Right lobe of liver (tissue), 6 donors: ENCODE data around the gene IL1RL2. TPM values are rescaled to one million over a fixed set of nuclear protein-coding genes. Genes with fewer than 3 reads are reported as not detected.

Source experiments
- ATAC-seq, 4 donors: fragments of 200-7000 bp; cut with Tn5 transposase; one replicate each; pipeline ENCODE4 v1.9.1; 2020; ENCODE audit warnings: mild to moderate bottlenecking in 4 of 4, moderate library complexity in 4 of 4
- DNase-seq, 3 donors: peaks; one replicate each; pipeline ENCODE4 v3.0.0-alpha.2; 2020
- H3K27ac ChIP-seq, 3 donors: fragments of 200-600 bp; one replicate each; pipeline ENCODE4 v1.8.0; 2022
- H3K27me3 ChIP-seq, 2 donors: fragments of 200-600 bp; one replicate each; pipeline ENCODE4 v1.8.0; 2022
- H3K36me3 ChIP-seq, 4 donors: fragments of 200-600 bp; sonication (generic) in 1 of 4; one replicate each; pipeline versions ENCODE4 v1.5.1 to v1.8.0; 2017 to 2022; ENCODE audit warnings: control low read depth in 1 of 4
- H3K4me1 ChIP-seq, 4 donors: fragments of 200-600 bp; sonication (generic) in 1 of 4; one replicate each; pipeline versions ENCODE4 v1.5.1 to v1.8.0; 2017 to 2022; ENCODE audit warnings: control low read depth in 1 of 4
- H3K4me3 ChIP-seq, 3 donors: fragments of 200-600 bp; one replicate each; pipeline ENCODE4 v1.8.0; 2022
- H3K9me3 ChIP-seq, 4 donors: fragments of 200-600 bp; sonication (generic) in 1 of 4; one replicate each; pipeline versions ENCODE4 v1.5.1 to v1.8.0; 2017 to 2022; ENCODE audit warnings: control low read depth in 1 of 4
- CTCF ChIP-seq, 4 donors: fragments of 200-600 bp in 3 of 4; fragments of 450-650 bp in 1 of 4; IDR thresholded peaks; one replicate each; pipeline versions ENCODE4 v1.5.1 to v1.8.0; 2016 to 2022; ENCODE audit warnings: antibody characterized with exemption in 4 of 4, mild to moderate bottlenecking in 2 of 4
- POLR2A ChIP-seq: fragments of 450-650 bp; IDR thresholded peaks from one replicate; pipeline ENCODE4 v1.6.1; 2017; ENCODE audit warnings: antibody characterized with exemption, mild to moderate bottlenecking
- WGBS: methylation state at CpG from one replicate; pipeline ENCODE4 v1.1.6; 2018; ENCODE audit warnings: low coverage, low lambda C conversion rate; ENCODE audit not compliant: insufficient coverage; ENCODE audit errors: missing lambda C conversion rate; 5-methylcytosine and 5-hydroxymethylcytosine counted together
- intact Hi-C, 2 donors: fragments of 100-400 bp; cut with DNase I; formaldehyde crosslinking; loops; one replicate each; pipeline versions ENCODE4 v1.11.2 to v1.14.1; 2022
- total RNA-seq, 6 experiments: library from RNA; depleted of rRNA in 2 of 6; stranded (reverse); fragments of >200 nt in 2 of 6; fragmentation: NEBNext Ultra II Directional in 3 of 6; extraction: Animal tissue kit (Norgen Biotek cat#: 25700) in 3 of 6; gene quantifications; one replicate each; pipeline versions ENCODE4 v1.1.0 to v1.2.4, GENCODE V29; 2016 to 2023
- donor health status: DM: no; HTN: yes; CAD: no.
- donor health status: DM: no; HTN: no; CAD: no.
- donor health status: DM: no; HTN: no; CAD: no.
- donor health status: DM: no; HTN: yes; CAD: no.
- donor health status: DM: no; HTN: yes; CAD: no.

Gene IL1RL2
- total RNA-seq, 6 experiments from 2014 or later, result 1.2 to 3.1 (median 2.3) TPM

- no peak overlapping the region for H3K4me3 ChIP-seq
- ATAC-seq (no peak), DNase-seq (no peak)
- WGBS, result 75% methylated on average over 3 of the region's 6 CpGs
- intact Hi-C loops, result loop anchor here in 1 of 2 donors (10.0 kb wide), 1 partner anchor 130 kb away; no protein-coding TSS in a partner anchor
- TF ChIP-seq POLR2A (no peak), CTCF (IDR thresholded peaks at IDR 0.05) (no peak)
- peak overlapping the region in 2 of 3 donors; percentile 87 to 91 for H3K27ac ChIP-seq
- peaks cover 0 to 54% (median 19%) of the 10 kb centered on the region in 4 donors for H3K4me1 ChIP-seq
- H3K27me3 ChIP-seq, result no peaks in the 10 kb centered on the region
- no peaks in the 10 kb centered on the region for H3K9me3 ChIP-seq
- H3K36me3 ChIP-seq, result peaks cover 0 to 11% (median 4%) of the 10 kb centered on the region in 4 donors
These were observed 32.5 kb upstream of the IL1RL2 start for GRCh38 chr2:102154364-102154763.

GRCh38 chr2:102154946-102155702 is 31.7 kb upstream of the IL1RL2 start:
- DNase-seq (no peak), ATAC-seq (peak; percentile 3 to 9 (median 6))
- no peaks in the 10 kb centered on the region for H3K9me3 ChIP-seq
- H3K4me1 ChIP-seq, result peaks cover 0 to 60% (median 22%) of the 10 kb centered on the region in 4 donors
- WGBS, result 6% methylated on average over 3 of the region's 7 CpGs
- H3K4me3 ChIP-seq, result no peak overlapping the region
- peaks cover 0 to 11% (median 4%) of the 10 kb centered on the region in 4 donors for H3K36me3 ChIP-seq
- no peaks in the 10 kb centered on the region for H3K27me3 ChIP-seq
- peak overlapping the region; percentile 69 to 91 (median 87) for H3K27ac ChIP-seq
- intact Hi-C loops, result loop anchor here in 1 of 2 donors (10.0 kb wide), 1 partner anchor 130 kb away; no protein-coding TSS in a partner anchor
- TF ChIP-seq POLR2A (no peak), CTCF (IDR thresholded peaks at IDR 0.05) (no peak)

GRCh38 chr2:102155703-102156515 is 30.9 kb upstream of the IL1RL2 start:
- intact Hi-C loops, result loop anchor here in 1 of 2 donors (10.0 kb wide), 1 partner anchor 131 kb away; no protein-coding TSS in a partner anchor
- TF ChIP-seq POLR2A (no peak), CTCF (IDR thresholded peaks at IDR 0.05) (no peak)
- ATAC-seq, result peak; percentile 86 to 94 (median 88)
- peak; percentile 65 to 90 (median 88) for DNase-seq
- H3K27ac ChIP-seq, result peak overlapping the region; percentile 69 to 91 (median 87)
- peaks cover 0 to 11% (median 4%) of the 10 kb centered on the region in 4 donors for H3K36me3 ChIP-seq
- H3K4me3 ChIP-seq, result no peak overlapping the region
- H3K27me3 ChIP-seq, result no peaks in the 10 kb centered on the region
- no peaks in the 10 kb centered on the region for H3K9me3 ChIP-seq
- H3K4me1 ChIP-seq, result peaks cover 0 to 57% (median 22%) of the 10 kb centered on the region in 4 donors
- WGBS, result 11% methylated on average over 6 of the region's 6 CpGs

GRCh38 chr2:102158011-102158755 is 28.6 kb upstream of the IL1RL2 start:
- intact Hi-C loops, result loop anchor here in 1 of 2 donors (10.0 kb wide), 1 partner anchor 133 kb away; no protein-coding TSS in a partner anchor
- H3K36me3 ChIP-seq, result peaks cover 0 to 11% (median 4%) of the 10 kb centered on the region in 4 donors
- ATAC-seq (no peak), DNase-seq (no peak)
- no peak for TF ChIP-seq POLR2A
- no peak for TF ChIP-seq CTCF (IDR thresholded peaks at IDR 0.05)
- peak overlapping the region in 1 of 3 donors; percentile 91 for H3K27ac ChIP-seq
- no peaks in the 10 kb centered on the region for H3K9me3 ChIP-seq
- no peak overlapping the region for H3K4me3 ChIP-seq
- peaks cover 0 to 57% (median 22%) of the 10 kb centered on the region in 4 donors for H3K4me1 ChIP-seq
- H3K27me3 ChIP-seq, result no peaks in the 10 kb centered on the region
